Transverse colon (tissue), 4 donors: Measurements from ENCODE around the gene EHBP1L1. TPM values are rescaled to one million over a fixed set of nuclear protein-coding genes. Genes with fewer than 3 reads are reported as not detected.
A peak's percentile ranks its signal among the peaks of the same experiment; 100 is the strongest.

Experiments used
- DNase-seq: peaks from one replicate; pipeline ENCODE4 v3.0.0-alpha.2; 2019
- H3K27ac ChIP-seq, 4 donors: fragments of 200-600 bp; sonication (generic); 2 replicates each; pipeline ENCODE4 v1.5.1; 2016 to 2018; ENCODE audit warnings: inconsistent platforms in 4 of 4
- H3K27me3 ChIP-seq: fragments of 200-600 bp; sonication (generic); 2 replicates; pipeline ENCODE4 v1.5.1; 2017; ENCODE audit warnings: inconsistent platforms
- H3K36me3 ChIP-seq, 4 donors: fragments of 200-600 bp; sonication (generic); 2 replicates each; pipeline ENCODE4 v1.5.1; 2017 to 2019; ENCODE audit warnings: inconsistent platforms in 4 of 4
- H3K4me1 ChIP-seq, 4 donors: fragments of 200-600 bp; sonication (generic); 2 replicates each; pipeline ENCODE4 v1.5.1; 2017 to 2020; ENCODE audit warnings: inconsistent platforms in 4 of 4
- H3K4me3 ChIP-seq, 4 donors: fragments of 200-600 bp; sonication (generic); 1 replicate in 1 of 4; 2 replicates in 3 of 4; pipeline versions ENCODE4 v1.5.1 to v1.6.1; 2017 to 2019; ENCODE audit warnings: inconsistent platforms in 4 of 4
- H3K9me3 ChIP-seq, 2 donors: fragments of 200-600 bp; sonication (generic); 2 replicates each; pipeline ENCODE4 v1.5.1; 2017 to 2019; ENCODE audit warnings: inconsistent platforms in 2 of 2
- EP300 ChIP-seq: sonication (generic); formaldehyde crosslinking; IDR thresholded peaks from one replicate; pipeline ENCODE4 v1.6.1; 2017; ENCODE audit warnings: antibody characterized with exemption, low read depth
- POLR2A ChIP-seq: fragments of 450-650 bp; IDR thresholded peaks from one replicate; pipeline ENCODE4 v1.6.1; 2016; ENCODE audit warnings: antibody characterized with exemption, mild to moderate bottlenecking, moderate library complexity
- POLR2AphosphoS5 ChIP-seq, 3 donors: sonication (generic); formaldehyde crosslinking; IDR thresholded peaks; one replicate each; pipeline ENCODE4 v1.6.1; 2016; ENCODE audit warnings: antibody characterized with exemption in 3 of 3
- WGBS, 2 donors: methylation state at CpG; one replicate each; pipeline ENCODE4 v1.1.5; 2018; ENCODE audit warnings: low coverage in 1 of 2; 5-methylcytosine and 5-hydroxymethylcytosine counted together
- in situ Hi-C, 4 donors: fragments of 200-750 bp; cut with MboI; loops; one replicate each; pipeline versions ENCODE4 v1.15.0 to v1.15.1; 2017; ENCODE audit warnings: low sequenced_read_pairs in 3 of 4, low pct_ligation_motif_present in 1 of 4, low pct_unique_long_range_greater_than_20kb in 1 of 4
- intact Hi-C: fragments of 100-400 bp; cut with DNase I; formaldehyde crosslinking; loops from one replicate; pipeline ENCODE4 v1.15.1; 2023; ENCODE audit warnings: low total_unique reads
- total RNA-seq, 4 donors: library from RNA; depleted of rRNA; stranded (reverse); fragments of >200 nt; gene quantifications; one replicate each; pipeline ENCODE4 v1.1.0, GENCODE V29; 2016
- TF ChIP-seq, protein P1 (sequence below), 5 experiments: fragments of 200-600 bp in 3 of 5; fragments of 450-650 bp in 2 of 5; sonication (generic) in 3 of 5; IDR thresholded peaks; 1 replicate in 2 of 5; 2 replicates in 3 of 5; pipeline ENCODE4 v1.5.1; 2016 to 2017; ENCODE audit warnings: antibody characterized with exemption in 5 of 5, inconsistent platforms in 3 of 5, mild to moderate bottlenecking in 2 of 5, moderate library complexity in 1 of 5

The EHBP1L1 gene
- 100 to 1,000 TPM in 2 of 4 donors, 10 to 100 TPM in 2; 90.2 to 215 (median 106) TPM for total RNA-seq

DNA sequence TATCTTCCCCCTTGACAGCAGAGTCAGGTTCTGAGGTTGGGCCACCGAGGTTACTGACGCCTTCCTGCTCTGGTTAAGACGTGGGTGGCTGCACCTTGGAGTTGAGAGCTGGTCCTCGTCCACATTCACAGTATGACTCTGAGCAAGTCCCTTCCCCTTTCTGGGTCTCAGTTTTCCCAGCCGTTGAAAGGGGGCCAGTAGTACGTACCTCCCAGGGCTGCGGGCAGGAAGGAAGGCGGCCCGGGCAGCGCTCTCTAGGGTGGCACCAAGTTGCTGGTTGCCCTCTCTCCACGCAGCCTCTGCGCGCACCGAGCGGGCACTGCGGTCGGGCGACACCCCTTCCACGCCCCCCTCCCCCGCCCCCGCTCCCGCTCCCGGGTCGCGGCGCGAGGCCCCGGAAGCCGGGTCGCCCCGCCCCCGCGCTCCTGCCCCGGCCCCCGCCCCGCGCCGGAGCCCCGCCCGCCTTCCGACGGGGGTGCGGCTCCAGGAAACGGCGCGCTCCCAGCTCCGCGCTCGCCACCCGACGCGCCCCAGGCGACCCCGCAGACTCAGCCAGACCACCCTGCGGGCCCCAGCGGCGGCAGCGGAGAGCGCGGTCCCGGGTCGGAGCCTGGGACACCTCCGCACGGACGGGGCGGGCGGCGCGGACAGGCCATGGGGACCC is at the start of gene EHBP1L1:
EHBP1L1 (plus strand) TSS at position 486 of the 664 bp plus-strand sequence. CDS start 250 bp downstream, outside the sequence.
- peak within 1 kb of the TSS; percentile 96 to 98 (median 96) for H3K27ac ChIP-seq
- DNase-seq, result peak; percentile 89
- TF ChIP-seq, protein P1, sequence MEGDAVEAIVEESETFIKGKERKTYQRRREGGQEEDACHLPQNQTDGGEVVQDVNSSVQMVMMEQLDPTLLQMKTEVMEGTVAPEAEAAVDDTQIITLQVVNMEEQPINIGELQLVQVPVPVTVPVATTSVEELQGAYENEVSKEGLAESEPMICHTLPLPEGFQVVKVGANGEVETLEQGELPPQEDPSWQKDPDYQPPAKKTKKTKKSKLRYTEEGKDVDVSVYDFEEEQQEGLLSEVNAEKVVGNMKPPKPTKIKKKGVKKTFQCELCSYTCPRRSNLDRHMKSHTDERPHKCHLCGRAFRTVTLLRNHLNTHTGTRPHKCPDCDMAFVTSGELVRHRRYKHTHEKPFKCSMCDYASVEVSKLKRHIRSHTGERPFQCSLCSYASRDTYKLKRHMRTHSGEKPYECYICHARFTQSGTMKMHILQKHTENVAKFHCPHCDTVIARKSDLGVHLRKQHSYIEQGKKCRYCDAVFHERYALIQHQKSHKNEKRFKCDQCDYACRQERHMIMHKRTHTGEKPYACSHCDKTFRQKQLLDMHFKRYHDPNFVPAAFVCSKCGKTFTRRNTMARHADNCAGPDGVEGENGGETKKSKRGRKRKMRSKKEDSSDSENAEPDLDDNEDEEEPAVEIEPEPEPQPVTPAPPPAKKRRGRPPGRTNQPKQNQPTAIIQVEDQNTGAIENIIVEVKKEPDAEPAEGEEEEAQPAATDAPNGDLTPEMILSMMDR (IDR thresholded peaks at IDR 0.05), result no peak
- no peak for TF ChIP-seq EP300
- TF ChIP-seq POLR2AphosphoS5 (IDR thresholded peaks at IDR 0.05), result peak in 2 of 3 donors; percentile 49 to 55
- peak; percentile 36 for TF ChIP-seq POLR2A
- in situ Hi-C loops (no loop called here), intact Hi-C loops (loop anchor here (5.0 kb wide), 1 partner anchor 33 kb away; no protein-coding TSS in a partner anchor)
- H3K27me3 ChIP-seq, result no peaks in the 10 kb centered on the region
- peak within 1 kb of the TSS; percentile 80 to 94 (median 86) for H3K4me3 ChIP-seq
- peaks cover 0 to 10% (median 4%) of the 10 kb centered on the region in 4 donors for H3K36me3 ChIP-seq
- peaks cover 43 to 72% (median 61%) of the 10 kb centered on the region in 4 donors for H3K4me1 ChIP-seq
- no peaks in the 10 kb centered on the region for H3K9me3 ChIP-seq
- WGBS, 2 donors, result 2 to 10% methylated on average over 2 to 9 of the region's 69 CpGs

DNA sequence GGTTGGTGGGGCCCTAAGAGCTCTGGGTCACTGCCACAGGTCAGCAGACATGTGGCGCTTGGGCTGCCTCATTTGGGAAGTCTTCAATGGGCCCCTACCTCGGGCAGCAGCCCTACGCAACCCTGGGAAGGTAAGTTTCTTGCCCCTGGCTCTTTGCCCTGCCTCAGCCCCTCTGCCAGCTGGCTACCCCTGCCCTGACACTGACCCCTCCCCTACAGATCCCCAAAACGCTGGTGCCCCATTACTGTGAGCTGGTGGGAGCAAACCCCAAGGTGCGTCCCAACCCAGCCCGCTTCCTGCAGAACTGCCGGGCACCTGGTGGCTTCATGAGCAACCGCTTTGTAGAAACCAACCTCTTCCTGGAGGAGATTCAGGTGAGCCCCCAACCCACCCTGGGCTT is 49.1 kb upstream of the EHBP1L1 start:
- H3K9me3 ChIP-seq, result no peaks in the 10 kb centered on the region
- WGBS, 2 donors, result 91% methylated on average over 8 of the region's 8 CpGs; no CpG with 5 or more reads in 1 of the 2 donors
- peaks cover 0 to 10% (median 5%) of the 10 kb centered on the region in 4 donors for H3K36me3 ChIP-seq
- H3K4me3 ChIP-seq, result no peak overlapping the region
- H3K27me3 ChIP-seq, result no peaks in the 10 kb centered on the region
- H3K4me1 ChIP-seq, result peaks cover 11 to 37% (median 24%) of the 10 kb centered on the region in 4 donors
- no peak for DNase-seq
- H3K27ac ChIP-seq, result no peak overlapping the region
- intact Hi-C loops (no loop called here), in situ Hi-C loops (no loop called here)
- TF ChIP-seq POLR2AphosphoS5 (IDR thresholded peaks at IDR 0.05) (no peak), EP300 (no peak), POLR2A (no peak)
- TF ChIP-seq, protein P1 (IDR thresholded peaks at IDR 0.05), result no peak

DNA sequence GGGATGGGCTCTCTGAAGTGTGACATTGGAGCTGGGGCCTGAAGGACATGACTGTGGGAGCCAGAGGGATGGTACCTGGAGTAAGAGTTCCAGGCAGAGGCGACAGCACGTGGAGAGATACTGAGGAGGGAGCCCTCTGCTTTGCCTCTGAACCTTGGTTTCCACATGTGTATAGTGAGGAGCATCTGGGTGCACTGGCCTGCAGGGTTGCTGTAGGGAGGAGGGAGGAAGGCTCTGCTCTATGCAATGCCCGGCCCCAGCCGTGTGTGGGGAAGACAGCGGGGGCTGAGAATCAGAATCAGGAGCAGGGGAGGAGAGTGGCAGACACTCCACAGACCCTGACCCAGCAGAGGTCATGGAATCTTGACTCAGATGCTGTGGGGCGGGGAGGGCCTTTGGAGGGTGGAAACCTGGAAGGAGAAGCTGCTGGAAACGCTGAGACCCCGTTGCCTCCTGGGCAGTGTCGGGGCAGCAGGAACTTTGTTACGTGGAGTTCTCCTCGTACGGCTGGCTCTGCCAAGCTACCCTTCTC is 47.0 kb upstream of the EHBP1L1 start:
- Histone ChIP-seq H3K27ac (no peak overlapping the region), H3K4me3 (no peak overlapping the region), H3K27me3 (no peaks in the 10 kb centered on the region), H3K36me3 (peaks cover 0 to 23% (median 11%) of the 10 kb centered on the region in 4 donors), H3K9me3 (no peaks in the 10 kb centered on the region), H3K4me1 (peaks cover 10 to 20% (median 20%) of the 10 kb centered on the region in 4 donors)
- no peak for DNase-seq
- intact Hi-C loops (no loop called here), in situ Hi-C loops (no loop called here)
- no peak for TF ChIP-seq EP300
- no peak for TF ChIP-seq POLR2AphosphoS5 (IDR thresholded peaks at IDR 0.05)
- no peak for TF ChIP-seq POLR2A
- TF ChIP-seq, protein P1 (IDR thresholded peaks at IDR 0.05), result no peak
- WGBS, 2 donors, result 71 to 89% methylated on average over 3 to 12 of the region's 12 CpGs

DNA sequence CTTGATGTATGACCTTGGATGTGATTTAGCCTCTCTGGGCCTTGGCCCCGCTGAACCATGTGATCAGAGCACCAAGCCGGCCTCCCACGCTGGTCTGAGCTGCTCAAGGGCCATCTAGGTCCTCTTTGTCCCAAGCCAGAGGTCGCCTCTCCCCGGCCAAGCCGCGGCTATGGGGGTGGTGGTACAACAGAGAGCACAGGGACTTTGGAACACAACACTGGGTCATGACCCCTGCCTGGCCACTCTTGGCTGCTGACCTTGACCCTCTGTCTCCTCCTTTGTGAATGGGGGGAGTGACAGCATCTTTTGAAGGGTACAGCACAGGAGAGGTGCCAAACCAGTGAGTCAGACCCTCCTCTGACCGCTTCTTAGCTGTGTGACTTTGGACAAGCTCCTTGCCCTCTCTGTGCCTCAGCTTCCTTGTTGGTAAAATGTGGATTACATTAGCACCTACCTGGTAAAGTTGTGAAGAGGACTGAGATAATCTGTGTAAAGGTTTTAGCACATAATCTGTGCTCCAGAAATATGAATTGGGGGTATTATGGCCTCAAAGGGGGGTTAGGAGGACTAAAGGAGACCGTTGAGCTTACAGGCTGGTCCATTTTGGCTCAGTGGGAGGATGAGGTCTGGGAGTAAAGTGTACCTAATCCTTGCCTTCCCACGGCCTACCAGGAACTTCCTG is 46.2 kb upstream of the EHBP1L1 start:
- DNase-seq, result no peak
- Histone ChIP-seq H3K27ac (no peak overlapping the region), H3K27me3 (no peaks in the 10 kb centered on the region), H3K4me1 (peaks cover 6 to 15% (median 13%) of the 10 kb centered on the region in 4 donors), H3K36me3 (peaks cover 0 to 23% (median 11%) of the 10 kb centered on the region in 4 donors), H3K9me3 (no peaks in the 10 kb centered on the region), H3K4me3 (no peak overlapping the region)
- TF ChIP-seq POLR2A (no peak), EP300 (no peak), POLR2AphosphoS5 (IDR thresholded peaks at IDR 0.05) (no peak)
- TF ChIP-seq, protein P1 (IDR thresholded peaks at IDR 0.05), result no peak
- intact Hi-C loops, result no loop called here
- WGBS, 2 donors, result 86% methylated on average over 10 of the region's 10 CpGs; no CpG with 5 or more reads in 1 of the 2 donors
- in situ Hi-C loops, result no loop called here
